H9 (cell line): Measurements from ENCODE around the gene AURKB. TPM values are rescaled to one million over a fixed set of nuclear protein-coding genes. Genes with fewer than 3 reads are reported as not detected.

Experiments used
- DNase-seq: peaks from one replicate; pipeline ENCODE4 v3.0.0-alpha.2; 2017
- H2AFZ ChIP-seq: one replicate; pipeline ENCODE4 v1.6.1; 2013; ENCODE audit warnings: mild to moderate bottlenecking, low read length, control low read depth, moderate library complexity
- H2AK5ac ChIP-seq: 2 replicates; pipeline ENCODE4 v1.6.1; 2013; ENCODE audit warnings: low read length, control low read depth, mixed read lengths; ENCODE audit not compliant: insufficient read length
- H2BK120ac ChIP-seq: one replicate; pipeline ENCODE4 v1.6.1; 2013; ENCODE audit warnings: low read depth, mild to moderate bottlenecking, low read length, control low read depth, inconsistent platforms; ENCODE audit not compliant: poor library complexity, severe bottlenecking
- H2BK12ac ChIP-seq: 2 replicates; pipeline ENCODE4 v1.6.1; 2013; ENCODE audit warnings: low read length, control low read depth, mixed read lengths, low read depth; ENCODE audit not compliant: insufficient read length
- H2BK15ac ChIP-seq: 2 replicates; pipeline ENCODE4 v1.6.1; 2013; ENCODE audit warnings: low read depth, low read length, control low read depth
- H2BK20ac ChIP-seq: one replicate; pipeline ENCODE4 v1.6.1; 2013; ENCODE audit warnings: low read depth, mild to moderate bottlenecking, low read length, control low read depth, inconsistent platforms; ENCODE audit not compliant: poor library complexity, severe bottlenecking
- H2BK5ac ChIP-seq: 2 replicates; pipeline ENCODE4 v1.6.1; 2013; ENCODE audit warnings: low read length, control low read depth, mixed read lengths; ENCODE audit not compliant: insufficient read length
- H3K14ac ChIP-seq: 2 replicates; pipeline ENCODE4 v1.6.1; 2013; ENCODE audit warnings: low read length, control low read depth; ENCODE audit not compliant: insufficient read depth
- H3K18ac ChIP-seq: 2 replicates; pipeline ENCODE4 v1.6.1; 2013; ENCODE audit warnings: low read depth, mild to moderate bottlenecking, mixed read lengths, low read length, control low read depth; ENCODE audit not compliant: insufficient read length
- H3K23ac ChIP-seq: 2 replicates; pipeline ENCODE4 v1.6.1; 2013; ENCODE audit warnings: low read length, control low read depth, mixed read lengths, low read depth; ENCODE audit not compliant: insufficient read length
- H3K23me2 ChIP-seq: 2 replicates; pipeline ENCODE4 v1.6.1; 2013; ENCODE audit warnings: low read depth, mild to moderate bottlenecking, mixed read lengths, low read length, control low read depth; ENCODE audit not compliant: insufficient read length, poor library complexity, severe bottlenecking
- H3K27ac ChIP-seq: 2 replicates; pipeline ENCODE4 v1.5.1; 2013; ENCODE audit warnings: low read length, control low read depth, mixed read lengths, low read depth; ENCODE audit not compliant: insufficient read length
- H3K27me3 ChIP-seq: 2 replicates; pipeline ENCODE4 v1.6.1; 2013; ENCODE audit warnings: low read length, control low read depth, inconsistent platforms; ENCODE audit not compliant: insufficient read depth
- H3K4ac ChIP-seq: 2 replicates; pipeline ENCODE4 v1.6.1; 2013; ENCODE audit warnings: low read depth, mild to moderate bottlenecking, control low read depth, inconsistent platforms, low read length, moderate library complexity
- H3K4me1 ChIP-seq: 2 replicates; pipeline ENCODE4 v1.6.1; 2013; ENCODE audit warnings: low read length, control low read depth, inconsistent platforms; ENCODE audit not compliant: insufficient read depth
- H3K4me2 ChIP-seq: 2 replicates; pipeline ENCODE4 v1.6.1; 2013; ENCODE audit warnings: low read length, control low read depth, mixed read lengths; ENCODE audit not compliant: insufficient read length, insufficient read depth
- H3K56ac ChIP-seq: 2 replicates; pipeline ENCODE4 v1.6.1; 2013; ENCODE audit warnings: low read depth, mild to moderate bottlenecking, mixed read lengths, low read length, control low read depth; ENCODE audit not compliant: insufficient read length
- H3K79me1 ChIP-seq: 2 replicates; pipeline ENCODE4 v1.6.1; 2013; ENCODE audit warnings: low read depth, mild to moderate bottlenecking, moderate library complexity, low read length, control low read depth, inconsistent platforms; ENCODE audit not compliant: insufficient read depth, poor library complexity, severe bottlenecking
- H3K79me2 ChIP-seq: 2 replicates; pipeline ENCODE4 v1.6.1; 2013; ENCODE audit warnings: low read length, control low read depth, inconsistent platforms; ENCODE audit not compliant: insufficient read depth
- H3K9ac ChIP-seq: 2 replicates; pipeline ENCODE4 v1.6.1; 2013; ENCODE audit warnings: low read length, control low read depth, mixed read lengths; ENCODE audit not compliant: insufficient read length; ENCODE audit errors: extremely low read depth
- H3K9me3 ChIP-seq: one replicate; pipeline ENCODE4 v1.6.1; 2013; ENCODE audit warnings: low read depth, low read length, inconsistent platforms; ENCODE audit not compliant: control insufficient read depth
- H3T11ph ChIP-seq: one replicate; pipeline ENCODE4 v1.6.1; 2013; ENCODE audit warnings: mild to moderate bottlenecking, low read length, control low read depth, inconsistent platforms
- H4K20me1 ChIP-seq: one replicate; pipeline ENCODE4 v1.6.1; 2013; ENCODE audit not compliant: control insufficient read depth, insufficient read length, insufficient read depth
- H4K5ac ChIP-seq: 2 replicates; pipeline ENCODE4 v1.6.1; 2013; ENCODE audit warnings: low read depth, mild to moderate bottlenecking, mixed read lengths, low read length, control low read depth; ENCODE audit not compliant: insufficient read length
- H4K8ac ChIP-seq: replicated peaks from 2 replicates; pipeline ENCODE4 v1.6.1; 2013; ENCODE audit warnings: low read length, control low read depth, mixed read lengths, low read depth; ENCODE audit not compliant: insufficient read length
- H4K91ac ChIP-seq: 2 replicates; pipeline ENCODE4 v1.6.1; 2013; ENCODE audit warnings: low read depth, mild to moderate bottlenecking, moderate library complexity, mixed read lengths, low read length, control low read depth; ENCODE audit not compliant: insufficient read length
- H3K27ac Mint-ChIP-seq, 3 experiments: 2 replicates in 2 of 3; 3 replicates in 1 of 3; pipeline ENCODE4 v1.8.0; 2020 to 2021; ENCODE audit warnings: mixed read lengths in 3 of 3, mild to moderate bottlenecking in 1 of 3, moderate library complexity in 1 of 3
- H3K27me3 Mint-ChIP-seq: 2 replicates; pipeline ENCODE4 v1.8.0; 2021; ENCODE audit warnings: low read depth, mild to moderate bottlenecking, moderate library complexity, mixed read lengths
- H3K36me3 Mint-ChIP-seq, 3 experiments: 2 replicates in 2 of 3; 3 replicates in 1 of 3; pipeline ENCODE4 v1.8.0; 2020 to 2021; ENCODE audit warnings: low read depth in 3 of 3, mixed read lengths in 3 of 3; ENCODE audit not compliant: insufficient read depth in 1 of 3
- H3K4me1 Mint-ChIP-seq, 2 experiments: 2 replicates each; pipeline ENCODE4 v1.8.0; 2020; ENCODE audit warnings: mixed read lengths in 2 of 2
- H3K4me3 Mint-ChIP-seq, 2 experiments: 2 replicates in 1 of 2; 3 replicates in 1 of 2; pipeline ENCODE4 v1.8.0; 2020 to 2021; ENCODE audit warnings: mild to moderate bottlenecking in 2 of 2, mixed read lengths in 2 of 2, moderate library complexity in 1 of 2
- H3K9me3 Mint-ChIP-seq, 2 experiments: 2 replicates in 1 of 2; 3 replicates in 1 of 2; pipeline ENCODE4 v1.8.0; 2020; ENCODE audit warnings: mild to moderate bottlenecking in 2 of 2, mixed read lengths in 2 of 2, moderate library complexity in 1 of 2
- CTCF ChIP-seq: fragments of 200-600 bp; sonication (generic); conservative IDR thresholded peaks from 3 replicates; pipeline ENCODE4 v1.8.0; 2021; ENCODE audit warnings: antibody characterized with exemption, mild to moderate bottlenecking
- WGBS: extraction: QIAGEN DNeasy Blood & Tissue Kit; methylation state at CpG from one replicate; pipeline ENCODE4 v1.1.7; 2013; ENCODE audit warnings: missing lambda C conversion rate, low lambda C conversion rate, mixed read lengths; ENCODE audit not compliant: insufficient read length; ENCODE audit errors: extremely low coverage; 5-methylcytosine and 5-hydroxymethylcytosine counted together
- total RNA-seq: library from RNA; stranded (reverse); gene quantifications from 2 replicates; pipeline ENCODE4 v1.2.1, GENCODE V29; 2021

AURKB gene
- total RNA-seq, 1 experiment from 2014 or later: 171 TPM

DNA sequence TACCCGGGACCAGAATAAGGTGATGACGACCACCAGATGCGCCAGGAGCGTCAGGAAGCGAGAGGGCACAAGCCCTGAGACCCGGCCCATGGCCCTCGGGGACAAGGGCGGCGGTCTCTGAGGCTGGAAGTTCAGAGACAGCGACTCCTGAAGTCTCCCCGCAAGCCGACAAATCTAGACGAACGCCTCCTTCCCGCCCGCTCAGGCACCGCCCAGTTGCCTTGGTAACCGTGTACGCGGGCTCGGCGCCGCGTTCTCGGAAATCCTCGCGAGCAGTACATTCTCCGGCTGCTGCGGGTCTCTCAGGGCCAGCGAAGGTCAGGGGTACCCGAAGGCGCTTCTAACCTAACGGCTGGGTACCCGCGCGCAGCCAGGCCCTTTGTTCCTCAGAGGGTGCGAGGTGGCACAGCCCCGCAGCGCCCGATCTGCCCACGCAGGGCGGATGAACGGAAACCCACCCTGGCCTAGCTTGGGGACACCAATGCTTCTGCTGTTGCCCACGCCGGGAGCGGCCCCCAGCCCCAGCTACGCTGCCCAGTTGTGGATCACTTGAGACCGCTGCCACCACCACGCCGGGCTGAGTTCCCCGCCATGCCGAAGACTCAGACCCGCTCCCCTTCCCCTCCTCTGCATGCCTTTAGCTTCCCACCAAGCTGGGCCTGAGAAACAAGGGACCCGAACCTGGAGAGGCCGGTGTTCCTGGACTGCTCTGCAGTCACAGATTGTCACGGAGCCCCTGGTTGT is 34.0 kb downstream of the AURKB start, which contains the start of gene TMEM107:
TMEM107 (minus strand) TSS at position 184 of the 744 bp plus-strand sequence; CDS start at position 90, 94 bp downstream.
- TF ChIP-seq CTCF: no peak
- no peak within 1 kb of the TSS for H3K27ac ChIP-seq

More for the DNA sequence above, 34.0 kb downstream of the AURKB start, which contains the start of gene TMEM107:
- Histone ChIP-seq H3K4me2 (peak within 1 kb of the TSS; percentile 55), H3K27me3 (no peaks in the 10 kb centered on the region), H4K20me1 (no peaks in the 10 kb centered on the region), H2BK5ac (no peak within 1 kb of the TSS), H2BK20ac (no peak within 1 kb of the TSS), H3K23ac (no peak within 1 kb of the TSS), H3K9me3 (no peaks in the 10 kb centered on the region), H2BK12ac (no peak within 1 kb of the TSS), H2AK5ac (no peak within 1 kb of the TSS), H2BK15ac (no peak within 1 kb of the TSS), H2BK120ac (no peak within 1 kb of the TSS), H3T11ph (no peak within 1 kb of the TSS), H3K23me2 (peaks cover 10% of the 10 kb centered on the region), H4K91ac (no peak within 1 kb of the TSS), H3K56ac (no peak within 1 kb of the TSS), H3K4ac (no peak within 1 kb of the TSS), H3K79me2 (no peaks in the 10 kb centered on the region), H4K5ac (no peak within 1 kb of the TSS), H4K8ac (no peak within 1 kb of the TSS), H3K14ac (peak within 1 kb of the TSS; percentile 92), H3K9ac (peak within 1 kb of the TSS; percentile 82), H3K79me1 (no peaks in the 10 kb centered on the region), H3K18ac (peak within 1 kb of the TSS; percentile 76), H2AFZ (no peak within 1 kb of the TSS), H3K4me1 (peaks cover 5% of the 10 kb centered on the region; the same call in 1 of the 2 replicates)
- Mint-ChIP-seq H3K36me3 (no peaks in the 10 kb centered on the region), H3K9me3 (no peaks in the 10 kb centered on the region; a peak in 1 of 5 replicates), H3K4me3 (peak within 1 kb of the TSS; percentile 89 to 93), H3K4me1 (peaks cover 26 to 28% of the 10 kb centered on the region in 2 experiments), H3K27me3 (no peaks in the 10 kb centered on the region), H3K27ac (peak within 1 kb of the TSS; percentile 55 to 95 (median 84); a peak in 6 of 7 replicates)
- WGBS: no CpG with 5 or more reads among the region's 56 CpGs
- peak; percentile 97 for DNase-seq
